ENCODE measurements around the gene TRIM67. TPM values are rescaled to one million over a fixed set of nuclear protein-coding genes. Genes with fewer than 3 reads are reported as not detected.

The TRIM67 gene
- total and polyA plus RNA-seq, 8 donors, result 0.03 to 0.18 (median 0.15) TPM; not detected in 5

GRCh38 chr1:231226156-231226555 is 64.3 kb downstream of the TRIM67 start:
- 87 to 95% (median 91%) methylated on average over 7 of the region's 7 CpGs for WGBS, 5 donors
- no peaks in the 10 kb centered on the region for H3K9me3 ChIP-seq
- no peaks in the 10 kb centered on the region for H3K27me3 ChIP-seq
- no peak overlapping the region for H3K27ac ChIP-seq
- H3K36me3 ChIP-seq, result peaks cover 30 to 85% (median 77%) of the 10 kb centered on the region in 4 donors
- H3K4me1 ChIP-seq, result peaks cover 0 to 6% (median 0%) of the 10 kb centered on the region in 4 donors
- no peak for DNase-seq
- intact Hi-C loops (cut with DNase I; ENCODE audit: low total_unique reads), result no loop called here
- H3K4me3 ChIP-seq, result no peak overlapping the region
- TF ChIP-seq, protein P1, sequence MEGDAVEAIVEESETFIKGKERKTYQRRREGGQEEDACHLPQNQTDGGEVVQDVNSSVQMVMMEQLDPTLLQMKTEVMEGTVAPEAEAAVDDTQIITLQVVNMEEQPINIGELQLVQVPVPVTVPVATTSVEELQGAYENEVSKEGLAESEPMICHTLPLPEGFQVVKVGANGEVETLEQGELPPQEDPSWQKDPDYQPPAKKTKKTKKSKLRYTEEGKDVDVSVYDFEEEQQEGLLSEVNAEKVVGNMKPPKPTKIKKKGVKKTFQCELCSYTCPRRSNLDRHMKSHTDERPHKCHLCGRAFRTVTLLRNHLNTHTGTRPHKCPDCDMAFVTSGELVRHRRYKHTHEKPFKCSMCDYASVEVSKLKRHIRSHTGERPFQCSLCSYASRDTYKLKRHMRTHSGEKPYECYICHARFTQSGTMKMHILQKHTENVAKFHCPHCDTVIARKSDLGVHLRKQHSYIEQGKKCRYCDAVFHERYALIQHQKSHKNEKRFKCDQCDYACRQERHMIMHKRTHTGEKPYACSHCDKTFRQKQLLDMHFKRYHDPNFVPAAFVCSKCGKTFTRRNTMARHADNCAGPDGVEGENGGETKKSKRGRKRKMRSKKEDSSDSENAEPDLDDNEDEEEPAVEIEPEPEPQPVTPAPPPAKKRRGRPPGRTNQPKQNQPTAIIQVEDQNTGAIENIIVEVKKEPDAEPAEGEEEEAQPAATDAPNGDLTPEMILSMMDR (IDR thresholded peaks at IDR 0.05), result no peak
- TF ChIP-seq EP300 (IDR thresholded peaks at IDR 0.05), result no peak
- TF ChIP-seq POLR2AphosphoS5 (IDR thresholded peaks at IDR 0.05), result no peak
- TF ChIP-seq POLR2A (IDR thresholded peaks at IDR 0.05), result no peak

DNA sequence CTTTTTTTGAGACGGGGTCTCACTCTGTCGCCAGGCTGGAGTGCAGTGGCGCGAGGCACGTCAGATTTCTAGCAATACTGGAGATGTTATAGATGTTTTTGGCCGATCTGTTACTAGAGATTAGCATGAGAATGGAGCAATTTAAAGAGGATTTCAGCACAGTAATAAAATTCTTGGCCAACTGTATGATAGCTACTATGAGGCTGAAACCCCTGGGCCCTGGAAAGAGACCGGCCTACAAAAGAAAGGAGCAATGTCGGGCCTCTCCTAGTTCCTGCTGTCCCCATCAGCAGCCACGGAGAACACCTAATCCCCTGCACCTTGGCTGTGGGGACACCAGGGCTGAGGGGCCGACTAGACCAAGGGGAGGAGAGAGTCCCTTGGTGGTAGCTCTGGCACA is 69.7 kb downstream of the TRIM67 start:
- intact Hi-C loops (cut with DNase I; ENCODE audit: low total_unique reads), result no loop called here

GRCh38 chr1:231232870-231233734 is 71.2 kb downstream of the TRIM67 start:
- 58 to 77% (median 66%) methylated on average over 14 of the region's 14 CpGs for WGBS, 5 donors
- no peak for TF ChIP-seq POLR2AphosphoS5 (IDR thresholded peaks at IDR 0.05)
- no peak for TF ChIP-seq POLR2A (IDR thresholded peaks at IDR 0.05)
- no peak for TF ChIP-seq EP300 (IDR thresholded peaks at IDR 0.05)
- TF ChIP-seq, protein P1 (IDR thresholded peaks at IDR 0.05), result no peak
- peaks cover 28 to 70% (median 53%) of the 10 kb centered on the region in 4 donors for H3K4me1 ChIP-seq
- H3K36me3 ChIP-seq, result peaks cover 0 to 52% (median 37%) of the 10 kb centered on the region in 4 donors
- H3K4me3 ChIP-seq, result no peak overlapping the region
- intact Hi-C loops (cut with DNase I; ENCODE audit: low total_unique reads), result no loop called here
- H3K27me3 ChIP-seq, result no peaks in the 10 kb centered on the region
- peak overlapping the region; percentile 36 to 83 (median 67) for H3K27ac ChIP-seq
- DNase-seq, result no peak
- no peaks in the 10 kb centered on the region for H3K9me3 ChIP-seq

More for the DNA sequence above, 69.7 kb downstream of the TRIM67 start:
- H3K27me3 ChIP-seq, result no peaks in the 10 kb centered on the region
- 78 to 92% (median 85%) methylated on average over 10 of the region's 10 CpGs for WGBS, 5 donors
- peaks cover 21 to 55% (median 40%) of the 10 kb centered on the region in 4 donors for H3K4me1 ChIP-seq
- no peaks in the 10 kb centered on the region for H3K9me3 ChIP-seq
- H3K36me3 ChIP-seq, result peaks cover 0 to 52% (median 37%) of the 10 kb centered on the region in 4 donors
- H3K27ac ChIP-seq, result no peak overlapping the region
- DNase-seq, result no peak
- no peak overlapping the region for H3K4me3 ChIP-seq
- TF ChIP-seq EP300 (IDR thresholded peaks at IDR 0.05) (no peak), POLR2A (IDR thresholded peaks at IDR 0.05) (no peak), POLR2AphosphoS5 (IDR thresholded peaks at IDR 0.05) (no peak)
- TF ChIP-seq, protein P1 (IDR thresholded peaks at IDR 0.05), result no peak

DNA sequence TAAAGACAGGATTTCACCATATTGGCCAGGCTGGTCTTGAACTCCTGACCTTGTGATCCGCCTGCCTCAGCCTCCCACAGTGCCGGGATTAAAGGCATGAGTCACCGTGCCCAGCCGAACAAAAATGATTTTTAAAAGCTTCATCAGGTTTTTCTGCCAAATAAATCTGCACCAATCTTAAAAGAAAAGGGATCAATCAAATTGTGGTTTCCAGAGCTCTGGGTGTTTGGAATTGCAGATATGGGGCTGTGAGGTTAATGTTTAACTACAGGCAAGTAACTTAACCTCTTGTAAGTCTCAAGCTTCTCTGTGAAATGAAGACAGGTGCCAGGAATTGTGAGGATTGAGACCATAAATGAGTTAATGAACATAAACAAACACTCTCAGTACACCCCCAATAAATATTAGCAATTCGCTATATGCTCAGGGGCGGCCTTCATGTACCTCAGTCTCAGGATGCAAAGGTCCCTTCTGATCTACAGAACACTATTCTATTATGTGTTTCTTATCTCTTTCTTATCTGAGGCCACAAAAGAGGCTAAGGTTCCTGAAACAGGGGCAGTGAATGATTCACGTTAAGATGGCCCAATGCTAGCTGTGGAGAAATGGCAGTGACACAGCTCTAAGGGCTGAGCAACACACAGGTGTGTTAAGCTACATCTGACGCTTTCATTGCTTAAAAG is 72.0 kb downstream of the TRIM67 start:
- peak; percentile 51 to 86 for DNase-seq
- intact Hi-C loops (cut with DNase I; ENCODE audit: low total_unique reads), result no loop called here
- peaks cover 28 to 78% (median 60%) of the 10 kb centered on the region in 4 donors for H3K4me1 ChIP-seq
- TF ChIP-seq, protein P1 (IDR thresholded peaks at IDR 0.05), result no peak
- TF ChIP-seq POLR2AphosphoS5 (IDR thresholded peaks at IDR 0.05) (peak in 2 of 3 donors; percentile 65 to 69), EP300 (IDR thresholded peaks at IDR 0.05) (no peak), POLR2A (IDR thresholded peaks at IDR 0.05) (no peak)
- no peaks in the 10 kb centered on the region for H3K27me3 ChIP-seq
- no peak overlapping the region for H3K4me3 ChIP-seq
- H3K9me3 ChIP-seq, result no peaks in the 10 kb centered on the region
- peak overlapping the region; percentile 54 to 83 (median 69) for H3K27ac ChIP-seq
- H3K36me3 ChIP-seq, result peaks cover 0 to 52% (median 38%) of the 10 kb centered on the region in 4 donors
- 25 to 55% (median 37%) methylated on average over 8 of the region's 8 CpGs for WGBS, 5 donors

Data from stomach (tissue), 9 donors.